GM12878 (cell line): ENCODE measurements around the gene MCRIP2. TPM values are rescaled to one million over a fixed set of nuclear protein-coding genes. Genes with fewer than 3 reads are reported as not detected.
A peak's percentile ranks its signal among the peaks of the same experiment; 100 is the strongest.

Experiments used
- ATAC-seq: fragments of 200-7000 bp; cut with Tn5 transposase; 3 replicates; pipeline ENCODE4 v1.9.1; 2020; ENCODE audit warnings: mild to moderate bottlenecking, moderate library complexity
- BruUV-seq: library from RNA; stranded (reverse); fragments of 400-500 nt; replicated peaks from 2 replicates; lab custom pipeline; 2021; lab: Mats Ljungman, UMichigan
- CTCF ChIA-PET: fragments of 300-600 bp; sonication (Branson Sonifier 250); formaldehyde crosslinking; extraction: SDS; loops from one replicate; lab custom pipeline; 2021; ENCODE audit warnings: inconsistent platforms; lab: Yijun Ruan, JAX
- POLR2A ChIA-PET: fragments of 350-600 bp; formaldehyde crosslinking; extraction: SDS; loops from one replicate; lab custom pipeline; 2021; ENCODE audit warnings: inconsistent platforms; lab: Charles Lee
- RAD21 ChIA-PET: fragments of 300-600 bp; sonication (Branson Sonifier 250); formaldehyde crosslinking; loops from one replicate; lab custom pipeline; 2023; ENCODE audit warnings: antibody characterized with exemption; ENCODE audit not compliant: unreplicated experiment; lab: Charles Lee
- SMC1A ChIA-PET: fragments of 300-600 bp; sonication (Branson Sonifier 250); formaldehyde crosslinking; loops from one replicate; lab custom pipeline; 2023; ENCODE audit not compliant: unreplicated experiment, uncharacterized antibody; lab: Charles Lee
- DNase-seq: peaks from one replicate; pipeline ENCODE4 v3.0.0-alpha.2; 2011; ENCODE audit warnings: low read depth, low spot score
- FAIRE-seq: peaks from 3 replicates; lab custom pipeline; 2011; peaks lifted over from hg19 to GRCh38; lab: Jason Lieb, UNC
- H2AFZ ChIP-seq: 2 replicates; pipeline ENCODE4 v1.6.0; 2011; ENCODE audit warnings: low read depth, low read length, control low read depth; ENCODE audit not compliant: control insufficient read depth
- H3K27ac ChIP-seq: 2 replicates; pipeline ENCODE4 v1.5.1; 2011; ENCODE audit warnings: control low read depth; ENCODE audit not compliant: control insufficient read depth, insufficient read depth
- H3K27me3 ChIP-seq, 2 experiments: replicated peaks in 1 of 2; 2 replicates each; pipeline versions ENCODE4 v1.6.0 to v1.6.1; 2011; ENCODE audit warnings: low read length in 1 of 2; ENCODE audit not compliant: control insufficient read depth in 2 of 2, insufficient read depth in 2 of 2
- H3K36me3 ChIP-seq, 2 experiments: 2 replicates each; pipeline ENCODE4 v1.5.1; 2011; ENCODE audit warnings: low read length in 1 of 2; ENCODE audit not compliant: control insufficient read depth in 2 of 2, insufficient read depth in 2 of 2
- H3K4me1 ChIP-seq: 2 replicates; pipeline ENCODE4 v1.6.1; 2011; ENCODE audit warnings: mild to moderate bottlenecking, low read length, moderate library complexity, mixed read lengths; ENCODE audit not compliant: control insufficient read depth, insufficient read depth
- H3K4me2 ChIP-seq: 2 replicates; pipeline ENCODE4 v1.6.0; 2011; ENCODE audit warnings: control low read depth; ENCODE audit not compliant: control insufficient read depth, insufficient read depth
- H3K4me3 ChIP-seq: fragments of 200-600 bp; sonication (generic); 2 replicates; pipeline ENCODE4 v1.5.1; 2016
- H3K79me2 ChIP-seq: 2 replicates; pipeline ENCODE4 v1.6.0; 2011; ENCODE audit warnings: low read length; ENCODE audit not compliant: control insufficient read depth, insufficient read depth
- H3K9ac ChIP-seq: 2 replicates; pipeline ENCODE4 v1.8.0; 2011; ENCODE audit warnings: low read length, control low read depth, mixed read lengths; ENCODE audit not compliant: control insufficient read depth, insufficient read depth
- H3K9me3 ChIP-seq: replicated peaks from 3 replicates; pipeline ENCODE4 v1.5.1; 2011; ENCODE audit warnings: mild to moderate bottlenecking, low read length; ENCODE audit not compliant: control insufficient read depth, insufficient read depth
- H4K20me1 ChIP-seq: 2 replicates; pipeline ENCODE4 v1.6.0; 2011; ENCODE audit not compliant: control insufficient read depth, insufficient read depth
- BMI1 ChIP-seq: fragments of 450-650 bp; IDR thresholded peaks from 2 replicates; pipeline ENCODE4 v1.6.1; 2016; ENCODE audit warnings: mild to moderate bottlenecking, moderate library complexity, borderline replicate concordance
- CBX3 ChIP-seq: fragments of 200-600 bp; sonication (generic); IDR thresholded peaks from 2 replicates; pipeline ENCODE4 v1.6.1; 2016; ENCODE audit warnings: low read depth, borderline replicate concordance
- EGR1 ChIP-seq, 2 experiments: IDR thresholded peaks; 1 replicate in 1 of 2; 2 replicates in 1 of 2; pipeline ENCODE4 v1.6.1; 2011 to 2012; ENCODE audit warnings: low read depth in 2 of 2, low read length in 2 of 2, borderline replicate concordance in 1 of 2, mild to moderate bottlenecking in 1 of 2, moderate library complexity in 1 of 2
- IRF4 ChIP-seq: IDR thresholded peaks from 2 replicates; pipeline ENCODE4 v1.6.1; 2011; ENCODE audit warnings: low read depth, low read length
- MYC ChIP-seq: IDR thresholded peaks from 2 replicates; pipeline ENCODE4 v1.6.1; 2011; ENCODE audit warnings: mild to moderate bottlenecking, low read length, moderate library complexity, inconsistent platforms; ENCODE audit not compliant: insufficient read depth, insufficient replicate concordance, insufficient read length, severe bottlenecking
- NR2C1 ChIP-seq: fragments of 450-650 bp; IDR thresholded peaks from 2 replicates; pipeline ENCODE4 v1.6.1; 2017; ENCODE audit warnings: antibody characterized with exemption, mild to moderate bottlenecking, moderate library complexity
- POLR2A ChIP-seq: IDR thresholded peaks from 2 replicates; pipeline ENCODE4 v1.6.1; 2011; ENCODE audit warnings: low read depth, mild to moderate bottlenecking, low read length
- RAD21 ChIP-seq: IDR thresholded peaks from 2 replicates; pipeline ENCODE4 v1.6.1; 2011; ENCODE audit warnings: mild to moderate bottlenecking, low read depth, low read length, moderate library complexity; ENCODE audit not compliant: insufficient read depth
- SRF ChIP-seq, 2 experiments: IDR thresholded peaks; 2 replicates each; pipeline ENCODE4 v1.6.1; 2011; ENCODE audit warnings: low read depth in 2 of 2, low read length in 2 of 2, mild to moderate bottlenecking in 1 of 2, moderate library complexity in 1 of 2
- WGBS: methylation state at CpG from one replicate; pipeline ENCODE4 v1.1.6; 2016; ENCODE audit warnings: low lambda C conversion rate; ENCODE audit not compliant: insufficient replicate concordance, insufficient coverage; ENCODE audit errors: missing lambda C conversion rate; 5-methylcytosine and 5-hydroxymethylcytosine counted together
- in situ Hi-C: fragments of 300-500 bp; cut with MboI; formaldehyde crosslinking; loops from 9 replicates; pipeline ENCODE4 v1.14.3; 2018; ENCODE audit warnings: mixed read lengths
- intact Hi-C: fragments of 100-400 bp; cut with micrococcal nuclease; formaldehyde crosslinking; loops from one replicate; pipeline ENCODE4 v1.14.2; 2022; ENCODE audit not compliant: unreplicated experiment
- polyA plus RNA-seq, 11 experiments: library from polyadenylated mRNA; depleted of rRNA in 4 of 11; unstranded in 6 of 11; stranded (reverse) in 5 of 11; fragments of >200 nt; fragmentation: Nextera tagmentation in 4 of 11; fragmentation: Illumina TruSeq in 1 of 11; extraction: Ambion mirVana in 4 of 11; extraction: Trizol in 1 of 11; gene quantifications; 1 replicate in 1 of 11; 2 replicates in 10 of 11; pipeline versions ENCODE4 v1.2.1 to v1.2.3, GENCODE V29; 2011 to 2016; ENCODE audit warnings: inconsistent platforms in 2 of 11, missing spikeins in 2 of 11, low read depth in 1 of 11
- total RNA-seq, 4 experiments: library from RNA; depleted of rRNA in 3 of 4; stranded (reverse); fragments of >200 nt in 3 of 4; fragmentation: Illumina TruSeq in 1 of 4; extraction: Trizol in 1 of 4; gene quantifications; 2 replicates each; pipeline versions ENCODE4 v1.2.1 to v1.2.3, GENCODE V29; 2013 to 2021
- TF ChIP-seq, protein P1 (sequence below): IDR thresholded peaks from 2 replicates; pipeline ENCODE4 v1.6.1; 2011; ENCODE audit warnings: borderline replicate concordance, low read depth, mild to moderate bottlenecking, moderate library complexity, low read length; ENCODE audit not compliant: insufficient read depth, poor library complexity, severe bottlenecking
- TF ChIP-seq, protein P2 (sequence below): fragments of 150-350 bp; IDR thresholded peaks from 2 replicates; pipeline ENCODE4 v1.6.1; 2016; ENCODE audit warnings: low read depth, low read length

MCRIP2 gene
- total and polyA plus RNA-seq, 10 of the 15 experiments (the other 5 are each of a cell fraction or from before 2014, with no cell fraction given) = 0.19 to 93.1 (median 57.9) TPM

DNA sequence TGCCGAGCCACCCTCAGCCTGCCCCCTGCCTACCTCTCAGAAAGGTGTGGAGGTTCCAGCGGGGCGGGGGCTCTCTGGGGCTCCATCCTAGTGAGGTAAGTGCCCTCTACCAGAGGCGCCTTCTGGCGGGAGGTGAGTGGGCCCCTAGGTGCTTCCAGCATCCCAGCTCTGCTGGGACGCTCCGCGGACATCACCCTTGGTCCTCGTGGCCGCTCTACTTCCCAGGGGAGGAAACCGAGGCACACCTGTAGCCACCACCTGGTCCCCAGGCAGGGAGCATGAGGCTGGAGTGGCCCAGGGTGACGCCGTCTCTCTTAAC lies 1.4 kb downstream of the MCRIP2 start:
- Histone ChIP-seq H3K27ac (peak overlapping the region; percentile 83), H3K36me3 (no peaks in the 10 kb centered on the region; a peak in 2 of 4 replicates), H3K27me3 (no peaks in the 10 kb centered on the region), H4K20me1 (no peaks in the 10 kb centered on the region), H3K9ac (peak overlapping the region; percentile 89), H3K79me2 (peaks cover 35% of the 10 kb centered on the region), H3K4me3 (peak overlapping the region; percentile 98), H3K9me3 (no peaks in the 10 kb centered on the region), H2AFZ (no peak overlapping the region), H3K4me1 (peaks cover 8% of the 10 kb centered on the region), H3K4me2 (peak overlapping the region; percentile 72)
- ChIA-PET RAD21 (no interaction called here), POLR2A (interaction anchor here (1.3 kb wide), 1 partner anchor 37 kb away, joined by 4 read pairs; the partner anchor contains the start of gene STUB1), SMC1A (no interaction called here), CTCF (interaction anchor here (1.0 kb wide), 1 partner anchor 161 kb away, joined by 3 read pairs; no protein-coding TSS in a partner anchor)
- ATAC-seq (no peak; the same call in 2 of the 3 replicates), DNase-seq (no peak), FAIRE-seq (no peak)
- 23% methylated on average over 12 of the region's 13 CpGs for WGBS
- in situ Hi-C loops = no loop called here
- BruUV-seq = no TSS peak
- intact Hi-C loops = no loop called here
- TF ChIP-seq, protein P1, sequence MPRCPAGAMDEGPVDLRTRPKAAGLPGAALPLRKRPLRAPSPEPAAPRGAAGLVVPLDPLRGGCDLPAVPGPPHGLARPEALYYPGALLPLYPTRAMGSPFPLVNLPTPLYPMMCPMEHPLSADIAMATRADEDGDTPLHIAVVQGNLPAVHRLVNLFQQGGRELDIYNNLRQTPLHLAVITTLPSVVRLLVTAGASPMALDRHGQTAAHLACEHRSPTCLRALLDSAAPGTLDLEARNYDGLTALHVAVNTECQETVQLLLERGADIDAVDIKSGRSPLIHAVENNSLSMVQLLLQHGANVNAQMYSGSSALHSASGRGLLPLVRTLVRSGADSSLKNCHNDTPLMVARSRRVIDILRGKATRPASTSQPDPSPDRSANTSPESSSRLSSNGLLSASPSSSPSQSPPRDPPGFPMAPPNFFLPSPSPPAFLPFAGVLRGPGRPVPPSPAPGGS = no peak
- TF ChIP-seq SRF (IDR thresholded peaks at IDR 0.05; ENCODE audit: low read depth in 2 of 2, low read length in 2 of 2) (no peak), RAD21 (no peak), MYC (no peak), IRF4 (no peak), NR2C1 (no peak), POLR2A (no peak), CBX3 (no peak), BMI1 (no peak), EGR1 (IDR thresholded peaks at IDR 0.05; ENCODE audit: borderline replicate concordance in 1 of 2, low read depth in 2 of 2, low read length in 2 of 2) (no peak)
- TF ChIP-seq, protein P2, sequence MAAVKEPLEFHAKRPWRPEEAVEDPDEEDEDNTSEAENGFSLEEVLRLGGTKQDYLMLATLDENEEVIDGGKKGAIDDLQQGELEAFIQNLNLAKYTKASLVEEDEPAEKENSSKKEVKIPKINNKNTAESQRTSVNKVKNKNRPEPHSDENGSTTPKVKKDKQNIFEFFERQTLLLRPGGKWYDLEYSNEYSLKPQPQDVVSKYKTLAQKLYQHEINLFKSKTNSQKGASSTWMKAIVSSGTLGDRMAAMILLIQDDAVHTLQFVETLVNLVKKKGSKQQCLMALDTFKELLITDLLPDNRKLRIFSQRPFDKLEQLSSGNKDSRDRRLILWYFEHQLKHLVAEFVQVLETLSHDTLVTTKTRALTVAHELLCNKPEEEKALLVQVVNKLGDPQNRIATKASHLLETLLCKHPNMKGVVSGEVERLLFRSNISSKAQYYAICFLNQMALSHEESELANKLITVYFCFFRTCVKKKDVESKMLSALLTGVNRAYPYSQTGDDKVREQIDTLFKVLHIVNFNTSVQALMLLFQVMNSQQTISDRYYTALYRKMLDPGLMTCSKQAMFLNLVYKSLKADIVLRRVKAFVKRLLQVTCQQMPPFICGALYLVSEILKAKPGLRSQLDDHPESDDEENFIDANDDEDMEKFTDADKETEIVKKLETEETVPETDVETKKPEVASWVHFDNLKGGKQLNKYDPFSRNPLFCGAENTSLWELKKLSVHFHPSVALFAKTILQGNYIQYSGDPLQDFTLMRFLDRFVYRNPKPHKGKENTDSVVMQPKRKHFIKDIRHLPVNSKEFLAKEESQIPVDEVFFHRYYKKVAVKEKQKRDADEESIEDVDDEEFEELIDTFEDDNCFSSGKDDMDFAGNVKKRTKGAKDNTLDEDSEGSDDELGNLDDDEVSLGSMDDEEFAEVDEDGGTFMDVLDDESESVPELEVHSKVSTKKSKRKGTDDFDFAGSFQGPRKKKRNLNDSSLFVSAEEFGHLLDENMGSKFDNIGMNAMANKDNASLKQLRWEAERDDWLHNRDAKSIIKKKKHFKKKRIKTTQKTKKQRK = no peak
